NB4 (cell line): ENCODE results near the gene OR2A14.

Source experiments
- DNase-seq: peaks from one replicate; pipeline ENCODE4 v3.0.0; 2010; ENCODE audit warnings: low read depth
- H3K4me3 ChIP-seq: one replicate; pipeline ENCODE4 v1.5.1; 2011; ENCODE audit warnings: mild to moderate bottlenecking, low read depth, low read length, moderate library complexity
- CTCF ChIP-seq: IDR thresholded peaks from one replicate; pipeline ENCODE4 v1.5.1; 2012; ENCODE audit warnings: low read depth, low read length
- MAX ChIP-seq: IDR thresholded peaks from 2 replicates; pipeline ENCODE4 v1.6.1; 2011; ENCODE audit warnings: low read depth, low read length
- MYC ChIP-seq: IDR thresholded peaks from 2 replicates; pipeline ENCODE4 v1.6.1; 2011; ENCODE audit warnings: low read depth, low read length
- POLR2A ChIP-seq: IDR thresholded peaks from 2 replicates; pipeline ENCODE4 v1.6.1; 2011; ENCODE audit warnings: mild to moderate bottlenecking; ENCODE audit not compliant: insufficient read length; ENCODE audit errors: extremely low read depth

OR2A14 gene

GRCh38 chr7:144132262-144132661, 9.3 kb downstream of the OR2A14 start:
- TF ChIP-seq MAX (no peak), MYC (no peak), CTCF (no peak), POLR2A (no peak)
- no peak overlapping the region for H3K4me3 ChIP-seq

GRCh38 chr7:144133307-144133706, 10.3 kb downstream of the OR2A14 start:
- no peak overlapping the region for H3K4me3 ChIP-seq
- DNase-seq = no peak
- TF ChIP-seq POLR2A (no peak), MYC (no peak), MAX (no peak), CTCF (no peak)

More at GRCh38 chr7:144132262-144132661, 9.3 kb downstream of the OR2A14 start:
- DNase-seq = no peak

GRCh38 chr7:144134116-144134515, 11.1 kb downstream of the OR2A14 start:
- no peak for TF ChIP-seq MYC
- no peak for TF ChIP-seq CTCF
- TF ChIP-seq POLR2A = no peak
- TF ChIP-seq MAX = no peak
- H3K4me3 ChIP-seq = no peak overlapping the region
- no peak for DNase-seq

GRCh38 chr7:144137501-144137900, 14.5 kb downstream of the OR2A14 start:
- no peak for DNase-seq
- H3K4me3 ChIP-seq = no peak overlapping the region
- TF ChIP-seq POLR2A (no peak), CTCF (no peak), MAX (no peak), MYC (no peak)

- no peak overlapping the region for H3K4me3 ChIP-seq
- no peak for DNase-seq
- TF ChIP-seq MYC = no peak
- no peak for TF ChIP-seq CTCF
- TF ChIP-seq MAX = no peak
Observed at GRCh38 chr7:144142187-144142586, 19.2 kb downstream of the OR2A14 start.

- TF ChIP-seq POLR2A = no peak
- no peak for TF ChIP-seq MYC
- no peak for TF ChIP-seq CTCF
- TF ChIP-seq MAX = no peak
- DNase-seq = no peak
- H3K4me3 ChIP-seq = no peak overlapping the region
Observed at GRCh38 chr7:144144426-144144825, 21.4 kb downstream of the OR2A14 start.
